Panc1 (cell line): ENCODE data around the gene ZNF579. TPM values are rescaled to one million over a fixed set of nuclear protein-coding genes. Genes with fewer than 3 reads are reported as not detected.
"Not testable (repeated sequence)": the region's sequence is repeated elsewhere in the genome, so short reads cannot be mapped to it uniquely, and the experiment has no call there.

ENCODE experiments used
- ATAC-seq: fragments of 200-7000 bp; cut with Tn5 transposase; 2 replicates; pipeline ENCODE4 v1.9.1; 2020; ENCODE audit warnings: mild to moderate bottlenecking, moderate library complexity
- BruUV-seq: library from RNA; stranded (reverse); fragments of 400-500 nt; replicated peaks from 2 replicates; lab custom pipeline; 2021; lab: Mats Ljungman, UMichigan
- CTCF ChIA-PET: fragments of 300-600 bp; sonication (Branson Sonifier 250); formaldehyde crosslinking; loops from one replicate; lab custom pipeline; 2022; ENCODE audit warnings: antibody characterized with exemption; lab: Charles Lee
- POLR2A ChIA-PET: fragments of 300-600 bp; sonication (Branson Sonifier 250); formaldehyde crosslinking; loops from one replicate; lab custom pipeline; 2022; ENCODE audit warnings: antibody characterized with exemption; lab: Charles Lee
- DNase-seq: peaks from one replicate; pipeline ENCODE4 v3.0.0-alpha.2; 2010; ENCODE audit warnings: low read depth, low spot score
- H3K27ac ChIP-seq: 2 replicates; pipeline ENCODE4 v1.5.1; 2011; ENCODE audit warnings: mild to moderate bottlenecking, low read length, inconsistent platforms
- H3K27me3 ChIP-seq: fragments of 200-500 bp; sonication (Bioruptor generic); 2 replicates; pipeline ENCODE4 v1.6.0; 2014; ENCODE audit warnings: low read length, inconsistent platforms; ENCODE audit not compliant: control insufficient read depth, insufficient read depth
- H3K36me3 ChIP-seq: fragments of 200-500 bp; sonication (Bioruptor generic); 2 replicates; pipeline ENCODE4 v1.5.1; 2014; ENCODE audit warnings: inconsistent platforms, mild to moderate bottlenecking, low read length, moderate library complexity; ENCODE audit not compliant: control insufficient read depth, insufficient read depth
- H3K4me1 ChIP-seq: 2 replicates; pipeline ENCODE4 v1.5.1; 2011; ENCODE audit warnings: inconsistent platforms, mild to moderate bottlenecking, low read length, moderate library complexity; ENCODE audit not compliant: control insufficient read depth, insufficient read depth
- H3K4me3 ChIP-seq, 2 experiments: 2 replicates each; pipeline ENCODE4 v1.5.1; 2011 to 2012; ENCODE audit warnings: low read depth in 2 of 2, low read length in 2 of 2, mild to moderate bottlenecking in 2 of 2, inconsistent platforms in 1 of 2, moderate library complexity in 1 of 2
- H3K9me3 ChIP-seq: fragments of 200-500 bp; sonication (Bioruptor generic); 2 replicates; pipeline ENCODE4 v1.5.1; 2014; ENCODE audit warnings: low read depth, mild to moderate bottlenecking, inconsistent platforms, low read length, moderate library complexity; ENCODE audit not compliant: control insufficient read depth, insufficient read depth
- POLR2AphosphoS5 ChIP-seq: IDR thresholded peaks from 2 replicates; pipeline ENCODE4 v1.6.1; 2012; ENCODE audit warnings: mild to moderate bottlenecking, low read depth, low read length, moderate library complexity
- SIN3A ChIP-seq: IDR thresholded peaks from 2 replicates; pipeline ENCODE4 v1.6.1; 2012; ENCODE audit warnings: low read depth, mild to moderate bottlenecking, low read length, moderate library complexity, borderline replicate concordance; ENCODE audit not compliant: insufficient read depth
- TCF7L2 ChIP-seq: IDR thresholded peaks from 2 replicates; pipeline ENCODE4 v1.6.1; 2011; ENCODE audit warnings: mild to moderate bottlenecking, low read depth, low read length, inconsistent platforms
- in situ Hi-C: cut with HindIII; loops from 2 replicates; pipeline ENCODE4 v1.10.0; 2016; ENCODE audit warnings: low sequenced_read_pairs, low pct_unique_long_range_greater_than_20kb
- intact Hi-C: fragments of 100-400 bp; cut with micrococcal nuclease; formaldehyde crosslinking; loops from one replicate; pipeline ENCODE4 v1.10.0; 2022; ENCODE audit not compliant: unreplicated experiment
- total RNA-seq: library from RNA; stranded (reverse); gene quantifications from one replicate; pipeline ENCODE4 v1.2.1, GENCODE V29; 2021; ENCODE audit not compliant: unreplicated experiment
- TF ChIP-seq, protein P1 (sequence below), 2 experiments: IDR thresholded peaks; 2 replicates each; pipeline ENCODE4 v1.6.1; 2011 to 2012; ENCODE audit warnings: low read depth in 2 of 2, control low read depth in 1 of 2, low read length in 1 of 2, mild to moderate bottlenecking in 1 of 2, moderate library complexity in 1 of 2; ENCODE audit not compliant: insufficient read depth in 1 of 2
- TF ChIP-seq, protein P2 (sequence below): fragments of 450-650 bp; IDR thresholded peaks from 2 replicates; pipeline ENCODE4 v1.5.1; 2017; ENCODE audit warnings: mild to moderate bottlenecking

Gene ZNF579
- total RNA-seq, 1 experiment from 2014 or later, result 39.5 TPM

DNA sequence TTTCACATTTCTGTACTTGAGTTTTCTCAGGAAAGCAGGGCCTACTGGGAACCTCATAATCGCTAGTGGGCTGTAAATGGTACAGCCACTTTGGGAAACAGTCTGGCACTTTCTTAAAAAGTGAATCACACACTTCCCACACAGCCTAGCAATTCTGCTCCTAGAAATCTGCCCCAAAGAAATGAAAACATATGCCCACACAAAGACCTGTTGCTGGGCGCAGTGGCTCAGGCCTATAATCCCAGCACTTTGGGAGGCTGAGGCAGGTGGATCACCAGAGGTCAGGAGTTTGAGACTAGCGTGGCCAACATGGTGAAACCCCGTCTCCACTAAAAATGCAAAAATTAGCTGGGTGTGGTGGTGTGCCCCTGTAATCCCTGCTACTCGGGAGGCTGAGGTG is 11.2 kb downstream of the ZNF579 start:
- DNase-seq, H3K36me3 ChIP-seq, BruUV-seq, POLR2A ChIA-PET, H3K4me1 ChIP-seq, H3K4me3 ChIP-seq, in situ Hi-C loops, ATAC-seq, H3K9me3 ChIP-seq, CTCF ChIA-PET, H3K27ac ChIP-seq, H3K27me3 ChIP-seq, intact Hi-C loops: not testable (repeated sequence)

DNA sequence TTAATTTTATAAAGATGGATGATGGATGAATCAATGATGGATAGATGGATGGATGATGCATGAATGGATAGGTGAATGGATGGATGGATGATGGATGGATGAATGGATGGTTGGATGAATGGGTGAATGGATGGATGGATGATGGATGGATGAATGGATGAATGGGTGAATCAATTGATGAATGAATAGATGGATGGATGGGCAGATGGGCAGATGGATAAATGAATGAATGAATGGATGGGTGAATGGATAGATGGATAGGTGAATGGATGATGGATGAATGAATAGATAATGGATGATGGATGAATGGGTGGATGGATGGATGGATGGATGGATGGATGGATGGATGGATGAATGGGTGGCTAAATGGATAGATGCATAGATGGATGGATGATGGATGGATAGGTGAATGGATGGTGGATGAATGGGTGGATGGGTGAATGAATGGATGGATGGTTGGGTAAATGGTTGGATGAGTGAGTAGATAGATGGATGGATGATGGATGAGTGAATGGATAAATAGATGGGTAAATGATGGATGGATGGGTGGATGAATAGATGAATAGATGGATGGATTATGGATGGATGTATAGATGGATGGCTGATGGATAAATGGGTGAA is 12.8 kb downstream of the ZNF579 start:
- Histone ChIP-seq H3K27me3 (no peaks in the 10 kb centered on the region), H3K27ac (no peak overlapping the region), H3K4me3 (no peak overlapping the region), H3K9me3 (no peaks in the 10 kb centered on the region), H3K4me1 (peaks cover 7% of the 10 kb centered on the region), H3K36me3 (no peaks in the 10 kb centered on the region)
- no peak for DNase-seq
- BruUV-seq, result no TSS peak
- TF ChIP-seq, protein P1, sequence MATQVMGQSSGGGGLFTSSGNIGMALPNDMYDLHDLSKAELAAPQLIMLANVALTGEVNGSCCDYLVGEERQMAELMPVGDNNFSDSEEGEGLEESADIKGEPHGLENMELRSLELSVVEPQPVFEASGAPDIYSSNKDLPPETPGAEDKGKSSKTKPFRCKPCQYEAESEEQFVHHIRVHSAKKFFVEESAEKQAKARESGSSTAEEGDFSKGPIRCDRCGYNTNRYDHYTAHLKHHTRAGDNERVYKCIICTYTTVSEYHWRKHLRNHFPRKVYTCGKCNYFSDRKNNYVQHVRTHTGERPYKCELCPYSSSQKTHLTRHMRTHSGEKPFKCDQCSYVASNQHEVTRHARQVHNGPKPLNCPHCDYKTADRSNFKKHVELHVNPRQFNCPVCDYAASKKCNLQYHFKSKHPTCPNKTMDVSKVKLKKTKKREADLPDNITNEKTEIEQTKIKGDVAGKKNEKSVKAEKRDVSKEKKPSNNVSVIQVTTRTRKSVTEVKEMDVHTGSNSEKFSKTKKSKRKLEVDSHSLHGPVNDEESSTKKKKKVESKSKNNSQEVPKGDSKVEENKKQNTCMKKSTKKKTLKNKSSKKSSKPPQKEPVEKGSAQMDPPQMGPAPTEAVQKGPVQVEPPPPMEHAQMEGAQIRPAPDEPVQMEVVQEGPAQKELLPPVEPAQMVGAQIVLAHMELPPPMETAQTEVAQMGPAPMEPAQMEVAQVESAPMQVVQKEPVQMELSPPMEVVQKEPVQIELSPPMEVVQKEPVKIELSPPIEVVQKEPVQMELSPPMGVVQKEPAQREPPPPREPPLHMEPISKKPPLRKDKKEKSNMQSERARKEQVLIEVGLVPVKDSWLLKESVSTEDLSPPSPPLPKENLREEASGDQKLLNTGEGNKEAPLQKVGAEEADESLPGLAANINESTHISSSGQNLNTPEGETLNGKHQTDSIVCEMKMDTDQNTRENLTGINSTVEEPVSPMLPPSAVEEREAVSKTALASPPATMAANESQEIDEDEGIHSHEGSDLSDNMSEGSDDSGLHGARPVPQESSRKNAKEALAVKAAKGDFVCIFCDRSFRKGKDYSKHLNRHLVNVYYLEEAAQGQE (IDR thresholded peaks at IDR 0.05; ENCODE audit: insufficient read depth in 1 of 2, low read depth in 2 of 2, low read length in 1 of 2), result no peak
- TF ChIP-seq POLR2AphosphoS5, result no peak
- no peak for TF ChIP-seq TCF7L2
- no peak for TF ChIP-seq SIN3A
- TF ChIP-seq, protein P2, sequence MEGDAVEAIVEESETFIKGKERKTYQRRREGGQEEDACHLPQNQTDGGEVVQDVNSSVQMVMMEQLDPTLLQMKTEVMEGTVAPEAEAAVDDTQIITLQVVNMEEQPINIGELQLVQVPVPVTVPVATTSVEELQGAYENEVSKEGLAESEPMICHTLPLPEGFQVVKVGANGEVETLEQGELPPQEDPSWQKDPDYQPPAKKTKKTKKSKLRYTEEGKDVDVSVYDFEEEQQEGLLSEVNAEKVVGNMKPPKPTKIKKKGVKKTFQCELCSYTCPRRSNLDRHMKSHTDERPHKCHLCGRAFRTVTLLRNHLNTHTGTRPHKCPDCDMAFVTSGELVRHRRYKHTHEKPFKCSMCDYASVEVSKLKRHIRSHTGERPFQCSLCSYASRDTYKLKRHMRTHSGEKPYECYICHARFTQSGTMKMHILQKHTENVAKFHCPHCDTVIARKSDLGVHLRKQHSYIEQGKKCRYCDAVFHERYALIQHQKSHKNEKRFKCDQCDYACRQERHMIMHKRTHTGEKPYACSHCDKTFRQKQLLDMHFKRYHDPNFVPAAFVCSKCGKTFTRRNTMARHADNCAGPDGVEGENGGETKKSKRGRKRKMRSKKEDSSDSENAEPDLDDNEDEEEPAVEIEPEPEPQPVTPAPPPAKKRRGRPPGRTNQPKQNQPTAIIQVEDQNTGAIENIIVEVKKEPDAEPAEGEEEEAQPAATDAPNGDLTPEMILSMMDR, result no peak
- CTCF ChIA-PET, result no interaction called here
- in situ Hi-C loops, result no loop called here
- ATAC-seq, result no peak
- intact Hi-C loops, result no loop called here
- POLR2A ChIA-PET, result no interaction called here

DNA sequence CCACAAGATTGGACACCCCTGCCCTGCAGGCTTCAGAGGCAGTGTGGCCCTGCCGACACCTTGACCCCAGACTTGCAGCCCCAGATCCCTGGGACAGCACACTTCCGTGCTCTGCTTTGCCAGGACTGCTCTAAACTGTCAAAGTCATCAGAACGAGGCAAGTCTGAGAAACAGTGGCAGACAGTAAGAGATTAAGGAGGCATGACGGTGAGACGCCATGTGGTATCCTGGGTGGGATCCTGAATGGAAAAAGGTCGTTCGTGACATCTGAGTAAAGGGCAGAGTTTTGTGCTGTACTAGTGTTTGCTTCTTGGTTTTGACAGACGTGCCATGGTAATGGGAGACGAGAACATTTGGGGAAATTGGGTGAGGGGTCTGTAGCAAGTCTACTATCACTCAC is 13.8 kb downstream of the ZNF579 start:
- POLR2A ChIA-PET, result no interaction called here
- Histone ChIP-seq H3K9me3 (no peaks in the 10 kb centered on the region), H3K4me1 (peaks cover 7% of the 10 kb centered on the region), H3K27me3 (no peaks in the 10 kb centered on the region), H3K36me3 (no peaks in the 10 kb centered on the region), H3K27ac (no peak overlapping the region), H3K4me3 (no peak overlapping the region)
- DNase-seq (no peak), ATAC-seq (no peak)
- intact Hi-C loops, result no loop called here
- no peak for TF ChIP-seq SIN3A
- TF ChIP-seq TCF7L2, result no peak
- TF ChIP-seq, protein P2, result no peak
- TF ChIP-seq, protein P1 (IDR thresholded peaks at IDR 0.05; ENCODE audit: insufficient read depth in 1 of 2, low read depth in 2 of 2, low read length in 1 of 2), result no peak
- TF ChIP-seq POLR2AphosphoS5, result no peak
- in situ Hi-C loops, result no loop called here
- CTCF ChIA-PET, result no interaction called here
- BruUV-seq, result no TSS peak
